Esophagus squamous epithelium (tissue), 5 donors: ENCODE data around the gene XRCC4. TPM values are rescaled to one million over a fixed set of nuclear protein-coding genes. Genes with fewer than 3 reads are reported as not detected.
"Not testable (repeated sequence)": the region's sequence is repeated elsewhere in the genome, so short reads cannot be mapped to it uniquely, and the experiment has no call there.

ENCODE experiments used
- DNase-seq: peaks from one replicate; lab custom pipeline; 2025; lab: John Stamatoyannopoulos, UW
- H3K27ac ChIP-seq, 4 donors: fragments of 200-600 bp; sonication (generic); one replicate each; pipeline ENCODE4 v1.5.1; 2016 to 2019; ENCODE audit warnings: mild to moderate bottlenecking in 1 of 4
- H3K27me3 ChIP-seq, 4 donors: fragments of 200-600 bp; sonication (generic); 1 replicate in 3 of 4; 2 replicates in 1 of 4; pipeline versions ENCODE4 v1.5.1 to v1.6.0; 2017 to 2021; ENCODE audit warnings: antibody characterized with exemption in 1 of 4
- H3K36me3 ChIP-seq, 3 donors: fragments of 200-600 bp; sonication (generic); one replicate each; pipeline ENCODE4 v1.5.1; 2016 to 2019
- H3K4me1 ChIP-seq, 3 donors: fragments of 200-600 bp; sonication (generic); one replicate each; pipeline ENCODE4 v1.5.1; 2017 to 2019
- H3K4me3 ChIP-seq, 4 donors: fragments of 200-600 bp; sonication (generic); 1 replicate in 3 of 4; 2 replicates in 1 of 4; pipeline ENCODE4 v1.5.1; 2016 to 2019; ENCODE audit warnings: mild to moderate bottlenecking in 2 of 4, moderate library complexity in 1 of 4
- H3K9me3 ChIP-seq, 3 donors: fragments of 200-600 bp; sonication (generic); one replicate each; pipeline ENCODE4 v1.5.1; 2016 to 2019
- POLR2A ChIP-seq, 4 donors: fragments of 450-650 bp; IDR thresholded peaks; one replicate each; pipeline ENCODE4 v1.6.1; 2017; ENCODE audit warnings: antibody characterized with exemption in 4 of 4, mild to moderate bottlenecking in 4 of 4, moderate library complexity in 3 of 4
- WGBS, 2 donors: methylation state at CpG; one replicate each; pipeline ENCODE4 v1.1.5; 2018; 5-methylcytosine and 5-hydroxymethylcytosine counted together
- intact Hi-C: fragments of 100-400 bp; cut with DNase I; formaldehyde crosslinking; loops from one replicate; pipeline ENCODE4 v1.15.0; 2022
- total RNA-seq, 4 donors: library from RNA; depleted of rRNA; stranded (reverse); fragments of >200 nt; gene quantifications; one replicate each; pipeline ENCODE4 v1.1.0, GENCODE V29; 2016
- TF ChIP-seq, protein P1 (sequence below), 6 experiments: fragments of 450-650 bp in 4 of 6; fragments of 200-600 bp in 2 of 6; sonication (generic) in 2 of 6; IDR thresholded peaks; one replicate each; pipeline ENCODE4 v1.5.1; 2016 to 2019; ENCODE audit warnings: antibody characterized with exemption in 6 of 6, mild to moderate bottlenecking in 4 of 6, moderate library complexity in 4 of 6
- donor health status: DM: yes; HTN: yes; CAD: no.

Gene XRCC4
- total RNA-seq, 4 donors from 2014 or later = 2.9 to 10.3 (median 7.4) TPM

DNA sequence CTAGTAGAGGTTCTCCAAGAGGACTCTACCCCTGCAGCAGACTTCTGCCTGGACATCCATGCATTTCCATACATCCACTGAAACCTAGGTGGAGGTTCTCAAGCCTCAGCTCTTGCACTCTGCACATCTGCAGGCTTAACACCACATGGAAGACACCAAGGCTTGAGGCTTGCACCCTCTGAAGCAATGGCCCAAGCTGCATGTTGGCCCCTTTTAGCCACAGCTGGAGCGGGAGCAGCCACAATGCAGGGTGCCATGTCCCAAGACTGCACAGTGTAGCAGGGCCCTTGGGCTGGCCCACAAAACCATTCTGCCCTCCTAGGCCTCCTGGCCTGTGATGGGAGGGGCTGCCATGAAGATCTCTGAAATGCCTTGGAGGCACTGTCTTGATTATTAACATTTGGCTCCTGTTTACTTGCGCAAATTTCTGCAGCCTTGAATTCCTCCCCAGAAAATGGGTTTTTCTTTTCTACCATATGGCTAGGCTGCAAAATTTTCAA is 271.0 kb downstream of the XRCC4 start:
- H3K9me3 ChIP-seq = peaks cover 0 to 20% (median 0%) of the 10 kb centered on the region in 3 donors
- no peak for TF ChIP-seq POLR2A (IDR thresholded peaks at IDR 0.05)
- TF ChIP-seq, protein P1, sequence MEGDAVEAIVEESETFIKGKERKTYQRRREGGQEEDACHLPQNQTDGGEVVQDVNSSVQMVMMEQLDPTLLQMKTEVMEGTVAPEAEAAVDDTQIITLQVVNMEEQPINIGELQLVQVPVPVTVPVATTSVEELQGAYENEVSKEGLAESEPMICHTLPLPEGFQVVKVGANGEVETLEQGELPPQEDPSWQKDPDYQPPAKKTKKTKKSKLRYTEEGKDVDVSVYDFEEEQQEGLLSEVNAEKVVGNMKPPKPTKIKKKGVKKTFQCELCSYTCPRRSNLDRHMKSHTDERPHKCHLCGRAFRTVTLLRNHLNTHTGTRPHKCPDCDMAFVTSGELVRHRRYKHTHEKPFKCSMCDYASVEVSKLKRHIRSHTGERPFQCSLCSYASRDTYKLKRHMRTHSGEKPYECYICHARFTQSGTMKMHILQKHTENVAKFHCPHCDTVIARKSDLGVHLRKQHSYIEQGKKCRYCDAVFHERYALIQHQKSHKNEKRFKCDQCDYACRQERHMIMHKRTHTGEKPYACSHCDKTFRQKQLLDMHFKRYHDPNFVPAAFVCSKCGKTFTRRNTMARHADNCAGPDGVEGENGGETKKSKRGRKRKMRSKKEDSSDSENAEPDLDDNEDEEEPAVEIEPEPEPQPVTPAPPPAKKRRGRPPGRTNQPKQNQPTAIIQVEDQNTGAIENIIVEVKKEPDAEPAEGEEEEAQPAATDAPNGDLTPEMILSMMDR (IDR thresholded peaks at IDR 0.05) = no peak
- H3K36me3 ChIP-seq = no peaks in the 10 kb centered on the region
- no peaks in the 10 kb centered on the region for H3K27me3 ChIP-seq
- H3K27ac ChIP-seq = no peak overlapping the region
- DNase-seq = no peak
- H3K4me3 ChIP-seq = no peak overlapping the region
- WGBS, 2 donors = 91 to 95% methylated on average over 1 to 2 of the region's 2 CpGs
- intact Hi-C loops = no loop called here
- H3K4me1 ChIP-seq = no peaks in the 10 kb centered on the region

GRCh38 chr5:83353231-83353630 is 275.9 kb downstream of the XRCC4 start:
- Histone ChIP-seq H3K9me3 (peaks cover 0 to 12% (median 0%) of the 10 kb centered on the region in 3 donors), H3K27ac (no peak overlapping the region), H3K36me3 (no peaks in the 10 kb centered on the region), H3K27me3 (no peaks in the 10 kb centered on the region), H3K4me3 (no peak overlapping the region), H3K4me1 (no peaks in the 10 kb centered on the region)
- DNase-seq = no peak
- TF ChIP-seq, protein P1 (IDR thresholded peaks at IDR 0.05) = no peak
- no peak for TF ChIP-seq POLR2A (IDR thresholded peaks at IDR 0.05)
- intact Hi-C loops = no loop called here
- 73 to 74% methylated on average over 3 of the region's 3 CpGs for WGBS, 2 donors

- 88 to 100% methylated on average over 1 of the region's 1 CpG for WGBS, 2 donors
- Histone ChIP-seq H3K4me3 (no peak overlapping the region), H3K27ac (no peak overlapping the region), H3K27me3 (no peaks in the 10 kb centered on the region), H3K36me3 (no peaks in the 10 kb centered on the region), H3K4me1 (no peaks in the 10 kb centered on the region), H3K9me3 (peaks cover 0 to 8% (median 0%) of the 10 kb centered on the region in 3 donors)
- TF ChIP-seq, protein P1 (IDR thresholded peaks at IDR 0.05) = no peak
- TF ChIP-seq POLR2A (IDR thresholded peaks at IDR 0.05) = no peak
- intact Hi-C loops = no loop called here
- no peak for DNase-seq
Measured at GRCh38 chr5:83353774-83354173, 276.4 kb downstream of the XRCC4 start.

DNA sequence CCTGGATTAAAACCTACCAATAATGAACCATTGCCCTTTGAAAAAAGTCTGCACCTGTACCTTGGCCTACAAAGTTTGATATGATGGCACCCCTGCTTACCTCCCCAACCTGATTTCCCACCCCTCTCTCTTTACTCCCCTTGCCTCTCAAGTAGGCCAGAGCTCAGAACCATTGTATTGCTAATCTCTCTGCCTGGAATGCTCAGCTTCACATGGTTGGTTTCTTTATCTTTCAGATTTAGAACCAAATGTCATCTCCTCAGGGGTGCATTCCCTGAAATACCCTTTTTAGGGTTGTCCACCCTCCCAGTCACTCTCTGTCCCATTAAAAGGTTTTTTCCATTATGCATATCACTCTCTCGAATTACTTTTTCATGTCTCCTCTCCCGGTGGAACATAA is 277.6 kb downstream of the XRCC4 start:
- H3K27me3 ChIP-seq = no peaks in the 10 kb centered on the region
- peaks cover 0 to 4% (median 0%) of the 10 kb centered on the region in 3 donors for H3K9me3 ChIP-seq
- no peaks in the 10 kb centered on the region for H3K4me1 ChIP-seq
- no peaks in the 10 kb centered on the region for H3K36me3 ChIP-seq
- intact Hi-C loops = no loop called here
- TF ChIP-seq, protein P1 (IDR thresholded peaks at IDR 0.05) = no peak
- TF ChIP-seq POLR2A (IDR thresholded peaks at IDR 0.05) = no peak
- WGBS, 2 donors = 42 to 66% methylated on average over 2 of the region's 2 CpGs
- DNase-seq = no peak
- no peak overlapping the region for H3K4me3 ChIP-seq
- no peak overlapping the region for H3K27ac ChIP-seq

DNA sequence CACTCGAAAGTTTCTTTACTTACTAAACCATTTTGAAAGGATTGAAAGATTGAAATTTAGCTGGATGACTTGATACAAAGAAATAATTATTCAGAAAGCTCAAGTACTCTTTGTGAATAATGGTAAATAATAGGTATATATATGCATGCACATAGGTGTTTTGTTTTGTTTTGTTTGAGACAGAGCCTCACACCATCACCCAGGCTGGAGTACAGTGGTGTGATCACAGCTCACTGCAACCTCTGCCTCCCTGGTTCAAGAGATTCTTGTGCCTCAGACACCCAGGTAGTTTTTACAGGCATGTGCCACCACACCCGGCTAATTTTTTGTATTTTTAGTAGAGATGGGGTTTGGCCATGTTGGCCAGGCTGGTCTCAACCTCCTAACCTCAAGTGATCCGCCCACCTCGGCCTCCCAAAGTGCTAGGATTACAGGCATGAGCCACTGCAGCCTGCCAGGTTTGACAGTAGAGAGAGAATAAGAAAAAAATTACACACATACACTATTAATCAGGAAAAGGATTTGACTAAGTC is 278.2 kb downstream of the XRCC4 start:
- DNase-seq, H3K27me3 ChIP-seq, H3K9me3 ChIP-seq, H3K4me1 ChIP-seq, H3K4me3 ChIP-seq, H3K36me3 ChIP-seq, intact Hi-C loops, H3K27ac ChIP-seq: not testable (repeated sequence)
- 61 to 72% methylated on average over 4 of the region's 4 CpGs for WGBS, 2 donors
